Stimulated activated CD8-positive, alpha-beta memory T cell treated with anti-CD3 and anti-CD28 coated beads, Interleukin-12 subunit alpha, Interleukin-12 subunit beta, amount 100 ng/mL, for 24 hours (primary cell): ENCODE data around the gene ST6GALNAC4.

Experiments used
- DNase-seq: peaks from one replicate; pipeline ENCODE4 v3.0.0-alpha.2; 2020; ENCODE audit errors: extremely low read depth

The ST6GALNAC4 gene

DNA sequence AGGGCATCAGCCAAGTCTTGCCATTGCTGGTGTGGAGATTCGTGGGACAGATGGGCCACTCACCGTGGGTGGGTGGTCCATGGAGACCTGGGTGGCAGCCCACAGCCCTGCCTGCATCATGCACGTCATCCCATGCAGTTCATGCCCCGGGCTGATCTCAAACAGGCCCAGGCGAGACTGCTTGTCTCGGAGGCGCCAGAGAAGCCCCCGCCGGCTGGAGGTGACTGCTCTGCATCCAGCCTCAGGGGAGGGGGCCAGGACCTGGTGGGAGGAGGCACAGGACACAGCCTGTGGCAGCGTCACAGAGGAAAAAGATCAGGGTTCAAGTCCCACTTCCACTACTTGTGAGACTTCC is 12.8 kb upstream of the ST6GALNAC4 start:
- DNase-seq, result no peak

- DNase-seq, result no peak
Observed at GRCh38 chr9:127928676-127929624, 12.1 kb upstream of the ST6GALNAC4 start.

GRCh38 chr9:127927988-127928675 is 11.3 kb upstream of the ST6GALNAC4 start:
- DNase-seq, result no peak

DNA sequence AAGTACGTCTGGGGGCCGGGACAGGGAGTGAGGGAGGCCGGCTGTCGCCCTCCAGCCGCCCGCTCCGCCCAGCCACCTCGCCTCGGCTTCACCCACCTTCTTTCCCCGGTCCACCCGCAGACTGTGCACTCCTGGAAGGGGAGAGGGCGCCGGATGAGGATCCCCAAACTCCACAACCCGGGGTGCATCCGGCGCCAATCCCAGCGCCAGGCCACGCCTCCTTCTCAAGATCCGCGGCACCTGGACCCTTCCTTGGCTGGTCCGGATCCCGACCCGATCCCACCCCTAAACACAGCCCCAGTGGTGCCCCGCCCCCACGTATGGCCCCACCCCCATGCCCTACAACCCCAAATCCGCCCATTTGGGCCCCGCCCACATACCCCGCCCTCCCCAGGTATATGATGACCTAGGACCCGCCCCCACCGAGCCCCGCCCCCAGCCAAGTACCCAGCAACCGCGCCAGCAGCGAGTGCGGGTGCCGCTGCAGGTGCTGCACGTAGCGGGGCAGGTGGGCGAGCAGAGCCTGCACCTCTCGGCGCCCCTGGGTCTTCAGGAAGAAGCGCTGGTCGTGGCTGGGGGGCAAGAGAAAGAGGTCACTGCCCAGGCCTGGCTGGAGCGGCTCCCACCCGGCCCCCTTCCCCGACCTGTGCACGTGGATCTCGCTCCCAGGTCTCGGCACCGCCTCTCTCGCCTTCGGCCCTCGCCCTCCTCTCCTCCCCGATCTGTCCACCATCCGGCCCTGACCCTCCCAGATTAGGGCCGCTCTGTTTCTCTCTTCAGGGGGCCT is 10.6 kb upstream of the ST6GALNAC4 start:
- DNase-seq, result no peak

DNA sequence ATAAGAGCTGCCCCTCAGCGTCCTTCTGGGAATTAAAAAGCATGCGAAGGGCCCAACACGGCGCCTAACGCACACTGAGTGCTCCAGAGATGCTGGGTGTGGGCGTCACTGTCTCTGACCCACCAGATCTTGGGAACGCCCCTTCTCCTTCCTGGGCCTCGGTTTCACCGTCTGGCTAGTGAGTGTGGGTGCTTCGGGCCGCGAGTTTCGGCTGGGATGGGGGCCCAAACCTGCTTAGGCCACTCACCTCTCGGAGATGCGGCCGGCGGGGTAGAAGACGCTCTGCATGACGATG is 10.0 kb upstream of the ST6GALNAC4 start:
- DNase-seq, result no peak

- no peak for DNase-seq
Observed at GRCh38 chr9:127925959-127926905, 9.4 kb upstream of the ST6GALNAC4 start.

GRCh38 chr9:127924736-127925444 is 8.0 kb upstream of the ST6GALNAC4 start:
- no peak for DNase-seq

- no peak for DNase-seq
Observed at GRCh38 chr9:127923771-127924170, 6.9 kb upstream of the ST6GALNAC4 start.

DNA sequence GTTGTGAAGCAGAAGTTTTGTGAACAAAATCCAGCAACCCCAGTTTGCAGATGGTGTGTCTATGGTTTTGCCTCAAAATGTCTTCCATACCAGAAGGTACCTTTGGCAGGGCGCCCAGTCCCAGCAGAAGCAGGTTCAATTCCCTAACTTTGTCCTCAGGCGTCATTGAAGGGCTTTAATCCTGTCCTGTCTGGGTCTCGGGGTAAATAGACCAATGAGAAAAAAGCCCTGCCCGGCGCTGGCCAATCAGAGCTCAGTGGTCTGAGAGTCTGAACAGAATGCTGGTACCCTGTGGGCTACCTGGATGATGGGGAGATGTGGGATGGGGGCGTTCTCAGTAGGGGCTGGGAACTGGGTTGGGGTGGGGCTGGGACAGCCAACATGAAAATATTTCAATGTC is 6.2 kb upstream of the ST6GALNAC4 start:
- no peak for DNase-seq

DNA sequence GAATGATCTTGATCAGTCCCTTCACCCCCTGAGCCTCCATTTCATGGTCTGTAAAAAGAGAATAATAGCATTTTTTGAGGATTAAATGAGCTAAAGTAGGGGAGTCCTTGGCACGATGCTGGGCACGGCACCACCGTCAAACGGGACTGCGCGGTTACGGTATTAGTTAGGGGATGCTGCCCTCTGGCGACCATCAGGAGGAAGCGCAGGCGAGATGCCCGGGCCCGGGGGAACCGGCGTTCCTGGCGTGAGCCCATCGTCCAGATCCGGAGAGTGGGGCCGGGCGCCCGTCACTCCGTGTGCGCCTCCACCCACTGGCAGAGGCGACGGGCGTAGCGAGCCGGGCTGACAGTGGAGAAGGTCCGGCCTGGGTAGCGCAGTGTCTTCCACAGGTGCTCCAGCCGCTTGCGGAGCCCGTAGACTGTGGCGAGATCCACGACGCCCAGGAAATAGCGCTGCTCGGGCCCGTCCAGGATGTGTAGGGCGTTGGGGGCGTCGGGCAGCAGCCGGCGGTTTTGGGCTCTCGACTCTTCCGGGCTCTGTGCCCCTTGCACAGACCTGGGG is 4.8 kb upstream of the ST6GALNAC4 start:
- DNase-seq, result no peak

DNA sequence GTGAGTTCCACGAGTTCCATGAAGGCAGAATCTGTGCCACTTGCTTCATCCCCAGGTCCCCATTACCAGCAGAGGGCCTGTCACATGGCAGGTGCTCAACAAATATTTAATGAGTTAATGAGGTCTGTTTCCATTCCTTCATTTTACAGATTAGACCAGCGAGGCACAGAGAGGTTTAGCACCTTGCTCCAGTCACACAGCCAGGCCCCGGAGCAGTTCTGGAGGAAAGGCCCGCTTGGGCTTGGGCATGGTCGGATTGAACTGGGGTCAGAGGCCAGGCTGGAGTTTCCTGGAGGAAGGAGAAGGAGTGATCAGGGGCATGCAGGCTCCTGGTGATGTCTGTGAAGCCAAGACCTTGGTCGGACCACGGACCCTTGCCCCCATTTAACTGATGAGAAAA is 4.0 kb upstream of the ST6GALNAC4 start:
- no peak for DNase-seq

GRCh38 chr9:127919253-127919815 is 2.5 kb upstream of the ST6GALNAC4 start:
- no peak for DNase-seq

DNA sequence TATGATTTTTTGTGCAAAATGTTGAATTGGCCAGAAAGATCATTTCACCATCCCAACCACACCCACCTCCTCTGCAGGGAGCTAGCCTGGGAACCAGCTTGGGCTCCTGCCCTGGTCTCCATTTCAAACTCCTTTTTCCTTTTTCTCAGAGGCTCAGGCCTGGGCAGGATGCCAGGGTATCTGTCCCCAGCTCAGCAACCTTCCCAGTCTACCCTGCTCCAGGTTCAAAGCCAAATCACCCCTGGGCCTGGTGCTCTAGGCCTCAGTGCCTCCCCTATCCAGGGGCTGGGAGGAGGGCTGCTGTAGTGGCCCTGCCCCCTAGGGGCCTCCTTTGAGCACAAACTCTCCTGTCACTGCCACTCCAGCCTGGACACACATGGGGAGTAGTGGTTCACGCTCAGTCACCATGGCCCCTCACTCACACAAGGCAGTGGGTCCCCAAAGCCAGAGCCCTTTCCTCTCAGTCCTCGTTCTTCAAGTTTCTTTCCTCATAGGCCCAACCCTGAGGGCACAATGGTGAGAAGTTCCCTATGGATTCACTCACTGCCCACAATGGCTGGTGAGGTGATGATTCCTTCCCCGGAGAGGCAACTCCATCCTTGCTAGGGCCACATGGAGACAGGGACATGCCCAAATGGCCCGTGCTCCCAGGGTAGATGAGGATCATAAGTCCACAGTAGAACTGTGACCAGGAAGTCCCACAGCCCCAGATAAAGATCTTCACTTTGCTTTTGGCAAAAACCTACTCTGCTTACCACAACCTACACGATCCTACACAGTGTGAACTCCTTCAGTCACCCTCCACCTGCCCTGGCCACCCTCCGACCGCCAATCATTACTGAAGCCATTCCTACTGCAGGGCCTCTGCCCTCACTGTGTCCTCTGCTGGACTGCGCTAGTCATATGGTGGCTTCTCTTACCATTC is 1.6 kb upstream of the ST6GALNAC4 start:
- DNase-seq, result no peak

- DNase-seq, result no peak
Observed at GRCh38 chr9:127917603-127918002, 762 bp upstream of the ST6GALNAC4 start.

GRCh38 chr9:127915801-127916719 is 781 bp downstream of the ST6GALNAC4 start:
- no peak for DNase-seq

- no peak for DNase-seq
Observed at GRCh38 chr9:127915325-127915752, 1.5 kb downstream of the ST6GALNAC4 start.

DNA sequence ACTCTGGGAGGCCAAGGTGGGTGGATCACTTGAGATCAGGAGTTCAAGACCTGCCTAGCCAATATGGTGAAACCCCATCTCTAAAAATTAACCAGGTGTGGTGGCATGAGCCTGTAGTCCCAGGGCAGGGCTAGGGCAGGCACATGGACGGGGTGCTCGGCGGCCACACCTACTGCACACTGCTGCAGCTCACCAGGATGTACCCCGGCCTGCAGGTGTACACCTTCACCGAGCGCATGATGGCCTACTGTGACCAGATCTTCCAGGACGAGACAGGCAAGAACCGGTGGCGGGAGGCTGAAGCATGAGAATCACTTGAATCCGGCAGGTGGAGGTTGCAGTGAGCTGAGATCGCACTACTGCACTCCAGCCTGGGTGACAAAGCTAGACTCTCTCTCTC is 3.2 kb downstream of the ST6GALNAC4 start:
- no peak for DNase-seq

- no peak for DNase-seq
Observed at GRCh38 chr9:127912882-127913281, 4.0 kb downstream of the ST6GALNAC4 start.
